GM12878 (cell line): ENCODE results near the gene CCDC106. TPM values are rescaled to one million over a fixed set of nuclear protein-coding genes. Genes with fewer than 3 reads are reported as not detected.
A peak's percentile ranks its signal among the peaks of the same experiment; 100 is the strongest.

ENCODE experiments used
- ATAC-seq: fragments of 200-7000 bp; cut with Tn5 transposase; 3 replicates; pipeline ENCODE4 v1.9.1; 2020; ENCODE audit warnings: mild to moderate bottlenecking, moderate library complexity
- BruUV-seq: library from RNA; stranded (reverse); fragments of 400-500 nt; replicated peaks from 2 replicates; lab custom pipeline; 2021; lab: Mats Ljungman, UMichigan
- CTCF ChIA-PET: fragments of 300-600 bp; sonication (Branson Sonifier 250); formaldehyde crosslinking; extraction: SDS; loops from one replicate; lab custom pipeline; 2021; ENCODE audit warnings: inconsistent platforms; lab: Yijun Ruan, JAX
- POLR2A ChIA-PET: fragments of 350-600 bp; formaldehyde crosslinking; extraction: SDS; loops from one replicate; lab custom pipeline; 2021; ENCODE audit warnings: inconsistent platforms; lab: Charles Lee
- RAD21 ChIA-PET: fragments of 300-600 bp; sonication (Branson Sonifier 250); formaldehyde crosslinking; loops from one replicate; lab custom pipeline; 2023; ENCODE audit warnings: antibody characterized with exemption; ENCODE audit not compliant: unreplicated experiment; lab: Charles Lee
- SMC1A ChIA-PET: fragments of 300-600 bp; sonication (Branson Sonifier 250); formaldehyde crosslinking; loops from one replicate; lab custom pipeline; 2023; ENCODE audit not compliant: unreplicated experiment, uncharacterized antibody; lab: Charles Lee
- DNase-seq: peaks from one replicate; pipeline ENCODE4 v3.0.0-alpha.2; 2011; ENCODE audit warnings: low read depth, low spot score
- FAIRE-seq: peaks from 3 replicates; lab custom pipeline; 2011; peaks lifted over from hg19 to GRCh38; lab: Jason Lieb, UNC
- H2AFZ ChIP-seq: 2 replicates; pipeline ENCODE4 v1.6.0; 2011; ENCODE audit warnings: low read depth, low read length, control low read depth; ENCODE audit not compliant: control insufficient read depth
- H3K27ac ChIP-seq: 2 replicates; pipeline ENCODE4 v1.5.1; 2011; ENCODE audit warnings: control low read depth; ENCODE audit not compliant: control insufficient read depth, insufficient read depth
- H3K27me3 ChIP-seq, 2 experiments: replicated peaks in 1 of 2; 2 replicates each; pipeline versions ENCODE4 v1.6.0 to v1.6.1; 2011; ENCODE audit warnings: low read length in 1 of 2; ENCODE audit not compliant: control insufficient read depth in 2 of 2, insufficient read depth in 2 of 2
- H3K36me3 ChIP-seq, 2 experiments: 2 replicates each; pipeline ENCODE4 v1.5.1; 2011; ENCODE audit warnings: low read length in 1 of 2; ENCODE audit not compliant: control insufficient read depth in 2 of 2, insufficient read depth in 2 of 2
- H3K4me1 ChIP-seq: 2 replicates; pipeline ENCODE4 v1.6.1; 2011; ENCODE audit warnings: mild to moderate bottlenecking, low read length, moderate library complexity, mixed read lengths; ENCODE audit not compliant: control insufficient read depth, insufficient read depth
- H3K4me2 ChIP-seq: 2 replicates; pipeline ENCODE4 v1.6.0; 2011; ENCODE audit warnings: control low read depth; ENCODE audit not compliant: control insufficient read depth, insufficient read depth
- H3K4me3 ChIP-seq: fragments of 200-600 bp; sonication (generic); 2 replicates; pipeline ENCODE4 v1.5.1; 2016
- H3K79me2 ChIP-seq: 2 replicates; pipeline ENCODE4 v1.6.0; 2011; ENCODE audit warnings: low read length; ENCODE audit not compliant: control insufficient read depth, insufficient read depth
- H3K9ac ChIP-seq: 2 replicates; pipeline ENCODE4 v1.8.0; 2011; ENCODE audit warnings: low read length, control low read depth, mixed read lengths; ENCODE audit not compliant: control insufficient read depth, insufficient read depth
- H3K9me3 ChIP-seq: replicated peaks from 3 replicates; pipeline ENCODE4 v1.5.1; 2011; ENCODE audit warnings: mild to moderate bottlenecking, low read length; ENCODE audit not compliant: control insufficient read depth, insufficient read depth
- H4K20me1 ChIP-seq: 2 replicates; pipeline ENCODE4 v1.6.0; 2011; ENCODE audit not compliant: control insufficient read depth, insufficient read depth
- CEBPB ChIP-seq, 2 experiments: fragments of 150-350 bp in 1 of 2; IDR thresholded peaks; 2 replicates each; pipeline ENCODE4 v1.6.1; 2012 to 2014; ENCODE audit warnings: low read depth in 2 of 2, low read length in 2 of 2, borderline replicate concordance in 1 of 2, inconsistent platforms in 1 of 2
- POLR2A ChIP-seq: IDR thresholded peaks from 2 replicates; pipeline ENCODE4 v1.6.1; 2011; ENCODE audit warnings: low read depth, mild to moderate bottlenecking, low read length
- POLR2AphosphoS5 ChIP-seq: IDR thresholded peaks from 2 replicates; pipeline ENCODE4 v1.6.1; 2011; ENCODE audit warnings: mild to moderate bottlenecking, low read length, inconsistent platforms
- SREBF2 ChIP-seq: IDR thresholded peaks from 2 replicates; pipeline ENCODE4 v1.6.1; 2012; ENCODE audit warnings: mild to moderate bottlenecking, low read length
- ZNF622 ChIP-seq: fragments of 450-650 bp; IDR thresholded peaks from 2 replicates; pipeline ENCODE4 v1.6.1; 2017; ENCODE audit warnings: mild to moderate bottlenecking, inconsistent platforms
- WGBS: methylation state at CpG from one replicate; pipeline ENCODE4 v1.1.6; 2016; ENCODE audit warnings: low lambda C conversion rate; ENCODE audit not compliant: insufficient replicate concordance, insufficient coverage; ENCODE audit errors: missing lambda C conversion rate; 5-methylcytosine and 5-hydroxymethylcytosine counted together
- in situ Hi-C: fragments of 300-500 bp; cut with MboI; formaldehyde crosslinking; loops from 9 replicates; pipeline ENCODE4 v1.14.3; 2018; ENCODE audit warnings: mixed read lengths
- intact Hi-C: fragments of 100-400 bp; cut with micrococcal nuclease; formaldehyde crosslinking; loops from one replicate; pipeline ENCODE4 v1.14.2; 2022; ENCODE audit not compliant: unreplicated experiment
- polyA plus RNA-seq, 11 experiments: library from polyadenylated mRNA; depleted of rRNA in 4 of 11; unstranded in 6 of 11; stranded (reverse) in 5 of 11; fragments of >200 nt; fragmentation: Nextera tagmentation in 4 of 11; fragmentation: Illumina TruSeq in 1 of 11; extraction: Ambion mirVana in 4 of 11; extraction: Trizol in 1 of 11; gene quantifications; 1 replicate in 1 of 11; 2 replicates in 10 of 11; pipeline versions ENCODE4 v1.2.1 to v1.2.3, GENCODE V29; 2011 to 2016; ENCODE audit warnings: inconsistent platforms in 2 of 11, missing spikeins in 2 of 11, low read depth in 1 of 11
- total RNA-seq, 4 experiments: library from RNA; depleted of rRNA in 3 of 4; stranded (reverse); fragments of >200 nt in 3 of 4; fragmentation: Illumina TruSeq in 1 of 4; extraction: Trizol in 1 of 4; gene quantifications; 2 replicates each; pipeline versions ENCODE4 v1.2.1 to v1.2.3, GENCODE V29; 2013 to 2021

The CCDC106 gene
- total and polyA plus RNA-seq, 10 of the 15 experiments (the other 5 are each of a cell fraction or from before 2014, with no cell fraction given): 0.04 to 35.9 (median 19.8) TPM

GRCh38 chr19:55620410-55621204 is 27.4 kb upstream of the CCDC106 start:
- peaks cover 3 to 5% of the 10 kb centered on the region in 2 experiments; a peak in 3 of 4 replicates for H3K36me3 ChIP-seq
- SMC1A ChIA-PET: interaction anchor here (1.4 kb wide), 1 partner anchor 14 kb away, joined by 5 read pairs; no protein-coding TSS in a partner anchor
- no peak overlapping the region for H3K4me3 ChIP-seq
- H3K4me1 ChIP-seq: 0 out of 2 replicates have a peak, but pooled peaks cover 3% of the 10 kb centered on the region
- RAD21 ChIA-PET: interaction anchor here (1.0 kb wide), 1 partner anchor 15 kb away, joined by 3 read pairs; the partner anchor contains the start of gene ZNF865
- FAIRE-seq (no peak), DNase-seq (no peak), ATAC-seq (no peak)
- CTCF ChIA-PET: interaction anchor here (1.1 to 2.2 kb wide), 2 partner anchors 11 to 15 kb away, joined by 6 to 7 read pairs; partner anchors contain the start of gene ZNF865
- H3K79me2 ChIP-seq: no peaks in the 10 kb centered on the region
- no peaks in the 10 kb centered on the region for H3K27me3 ChIP-seq
- no peak overlapping the region for H2AFZ ChIP-seq
- POLR2A ChIA-PET: no interaction called here
- H3K9me3 ChIP-seq: no peaks in the 10 kb centered on the region; the same call in 1 of the 3 replicates
- in situ Hi-C loops (no loop called here), intact Hi-C loops (no loop called here)
- no peak overlapping the region for H3K4me2 ChIP-seq
- BruUV-seq: no TSS peak
- H3K27ac ChIP-seq: no peak overlapping the region
- H3K9ac ChIP-seq: no peak overlapping the region
- TF ChIP-seq POLR2A (peak; percentile 37; the same call in 1 of the 2 replicates), ZNF622 (no peak)
- TF ChIP-seq, all 136 proteins: peak for 1
- H4K20me1 ChIP-seq: no peaks in the 10 kb centered on the region
- 93% methylated on average over 11 of the region's 12 CpGs for WGBS

GRCh38 chr19:55621205-55621672 is 26.8 kb upstream of the CCDC106 start:
- intact Hi-C loops (no loop called here), in situ Hi-C loops (no loop called here)
- ATAC-seq: no peak
- no peak overlapping the region for H3K9ac ChIP-seq
- H2AFZ ChIP-seq: no peak overlapping the region
- FAIRE-seq: no peak
- RAD21 ChIA-PET: interaction anchor here (1.0 kb wide), 1 partner anchor 15 kb away, joined by 3 read pairs; the partner anchor contains the start of gene ZNF865
- BruUV-seq: TSS peak; percentile 56
- DNase-seq: no peak
- CTCF ChIA-PET: interaction anchor here (1.1 kb wide), 1 partner anchor 15 kb away, joined by 6 read pairs; the partner anchor contains the start of gene ZNF865
- WGBS: 84% methylated on average over 8 of the region's 9 CpGs
- H3K4me2 ChIP-seq: no peak overlapping the region
- TF ChIP-seq SREBF2 (no peak), CEBPB (IDR thresholded peaks at IDR 0.05; ENCODE audit: borderline replicate concordance in 1 of 2, low read depth in 2 of 2, low read length in 2 of 2) (no peak), POLR2AphosphoS5 (0 out of 2 replicates have a peak, but pooled peaks have one; percentile 19)
- TF ChIP-seq, all 136 proteins: peak for 1
- POLR2A ChIA-PET: no interaction called here
- peaks cover 7% of the 10 kb centered on the region; the same call in 1 of the 2 replicates for H3K4me1 ChIP-seq
- no peak overlapping the region for H3K4me3 ChIP-seq
- H4K20me1 ChIP-seq: no peaks in the 10 kb centered on the region
- H3K27ac ChIP-seq: no peak overlapping the region
- H3K9me3 ChIP-seq: no peaks in the 10 kb centered on the region; the same call in 1 of the 3 replicates
- SMC1A ChIA-PET: interaction anchor here (1.4 kb wide), 1 partner anchor 15 kb away, joined by 5 read pairs; no protein-coding TSS in a partner anchor
- no peaks in the 10 kb centered on the region for H3K27me3 ChIP-seq
- H3K79me2 ChIP-seq: no peaks in the 10 kb centered on the region
- H3K36me3 ChIP-seq: peaks cover 3% of the 10 kb centered on the region in 2 experiments; a peak in 3 of 4 replicates
